GM19328 (cell line): ENCODE results near the gene ADSS1.

Experiments used
- ATAC-seq: cut with Tn5 transposase; IDR thresholded peaks from one replicate; pipeline ENCODE4 v1.9.1; 2021; ENCODE audit warnings: mild to moderate bottlenecking, moderate library complexity; ENCODE audit not compliant: unreplicated experiment

The ADSS1 gene

GRCh38 chr14:104723651-104724406 is at the start of gene ADSS1:
Gene ADSS1 (plus strand): TSS chr14:104724229. CDS start chr14:104724271, 42 bp downstream.
- no peak for ATAC-seq

DNA sequence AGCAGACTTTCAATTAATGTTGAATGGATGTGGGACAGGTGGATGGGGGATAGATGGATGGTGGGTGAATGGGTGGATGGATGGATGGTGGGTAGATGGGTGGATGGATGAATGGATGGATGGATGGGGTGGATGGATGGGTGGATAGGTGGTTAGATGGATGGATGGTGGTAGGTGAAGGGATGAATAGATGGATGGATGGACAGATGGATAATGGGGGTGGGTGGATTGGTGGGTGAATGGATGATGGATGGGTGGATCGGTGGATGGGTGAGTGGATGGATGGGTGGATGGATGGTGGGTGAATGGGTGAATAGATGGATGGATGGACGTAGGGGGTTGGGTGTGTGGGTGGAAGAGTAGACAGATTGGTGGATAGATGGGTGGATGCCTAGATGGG is 48.6 kb upstream of the ADSS1 start:
- no peak for ATAC-seq

GRCh38 chr14:104676130-104676693 is 47.8 kb upstream of the ADSS1 start:
- no peak for ATAC-seq

DNA sequence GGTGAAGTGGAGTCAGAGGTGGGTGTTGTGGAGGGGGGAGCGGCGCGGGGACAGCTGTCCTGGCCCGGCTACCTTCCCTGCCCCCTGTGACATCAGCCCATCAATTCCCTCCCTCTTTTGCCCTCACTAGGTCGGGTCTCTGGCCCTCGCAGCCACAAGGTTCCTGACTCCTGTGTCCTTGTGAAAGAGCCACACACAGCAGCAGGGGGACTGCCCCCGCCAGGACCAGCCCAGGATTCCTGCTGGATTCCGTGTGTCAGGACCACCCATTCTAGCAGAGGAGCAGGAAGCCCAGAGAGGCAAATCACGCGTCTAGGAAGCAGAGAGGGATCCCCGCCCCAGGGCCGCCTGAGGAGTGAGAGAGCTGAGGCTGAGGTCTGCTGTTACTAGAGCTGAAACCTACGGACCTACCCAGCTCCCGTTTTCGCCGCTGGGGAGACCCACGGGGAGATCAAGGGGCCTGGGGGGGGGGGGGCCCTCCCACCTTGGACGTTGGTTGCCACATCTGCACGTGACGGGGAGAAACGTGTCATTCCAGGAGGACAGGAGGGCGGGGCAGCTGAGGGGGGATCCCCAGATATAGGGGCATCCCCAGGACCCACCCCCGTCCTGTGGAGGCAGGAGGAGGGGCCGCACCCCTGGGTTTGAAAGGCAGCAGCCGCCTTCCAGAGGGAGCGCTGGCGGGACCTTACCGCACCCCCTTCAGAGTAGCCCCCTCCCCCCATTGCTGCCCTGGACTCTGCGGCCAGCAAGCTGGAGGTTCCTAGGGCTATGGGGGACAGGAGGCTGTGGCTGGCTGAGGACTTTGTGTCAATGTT is 47.1 kb upstream of the ADSS1 start:
- ATAC-seq, result no peak

DNA sequence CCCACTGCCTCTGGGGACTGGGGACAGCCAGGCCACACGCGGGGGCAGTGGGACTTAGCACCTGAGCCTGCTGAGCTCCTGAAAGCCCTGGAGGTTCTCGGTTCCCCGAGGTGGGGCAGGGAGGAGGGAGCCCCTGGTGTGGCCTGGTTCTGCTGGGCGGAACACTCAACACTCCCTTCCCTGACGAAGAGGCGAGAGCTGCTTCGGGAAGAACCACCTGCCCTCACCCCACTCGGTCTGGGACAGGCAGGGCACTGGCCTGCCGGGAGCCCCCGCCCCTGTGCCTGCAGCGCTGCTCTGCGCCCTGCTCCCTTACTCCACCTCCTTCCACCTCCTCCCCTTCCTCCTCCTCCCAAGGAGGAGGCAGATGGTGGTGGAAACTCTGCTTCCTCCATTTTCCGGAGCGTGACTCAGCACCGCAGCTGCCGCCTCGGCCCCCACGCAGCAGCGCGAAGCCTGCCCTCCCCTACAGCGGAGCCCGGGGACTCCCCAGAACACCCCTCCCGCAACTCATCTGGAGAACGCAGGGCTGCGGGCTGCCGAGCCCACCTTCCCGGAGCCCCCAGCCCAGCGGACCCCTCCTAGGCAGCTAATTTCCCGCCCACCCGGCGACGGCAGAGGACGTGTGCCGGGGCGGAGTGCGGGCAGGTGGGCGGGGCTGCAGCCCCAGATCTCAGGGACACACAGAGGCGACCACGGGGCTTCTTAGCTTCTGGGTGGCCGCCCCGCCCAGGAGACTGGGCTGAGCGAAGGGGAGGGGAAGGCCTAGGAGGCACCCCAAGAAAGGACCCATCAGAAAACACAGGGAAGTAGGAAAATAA is 46.3 kb upstream of the ADSS1 start:
- no peak for ATAC-seq

- ATAC-seq, result no peak
Observed at GRCh38 chr14:104678346-104678745, 45.7 kb upstream of the ADSS1 start.

DNA sequence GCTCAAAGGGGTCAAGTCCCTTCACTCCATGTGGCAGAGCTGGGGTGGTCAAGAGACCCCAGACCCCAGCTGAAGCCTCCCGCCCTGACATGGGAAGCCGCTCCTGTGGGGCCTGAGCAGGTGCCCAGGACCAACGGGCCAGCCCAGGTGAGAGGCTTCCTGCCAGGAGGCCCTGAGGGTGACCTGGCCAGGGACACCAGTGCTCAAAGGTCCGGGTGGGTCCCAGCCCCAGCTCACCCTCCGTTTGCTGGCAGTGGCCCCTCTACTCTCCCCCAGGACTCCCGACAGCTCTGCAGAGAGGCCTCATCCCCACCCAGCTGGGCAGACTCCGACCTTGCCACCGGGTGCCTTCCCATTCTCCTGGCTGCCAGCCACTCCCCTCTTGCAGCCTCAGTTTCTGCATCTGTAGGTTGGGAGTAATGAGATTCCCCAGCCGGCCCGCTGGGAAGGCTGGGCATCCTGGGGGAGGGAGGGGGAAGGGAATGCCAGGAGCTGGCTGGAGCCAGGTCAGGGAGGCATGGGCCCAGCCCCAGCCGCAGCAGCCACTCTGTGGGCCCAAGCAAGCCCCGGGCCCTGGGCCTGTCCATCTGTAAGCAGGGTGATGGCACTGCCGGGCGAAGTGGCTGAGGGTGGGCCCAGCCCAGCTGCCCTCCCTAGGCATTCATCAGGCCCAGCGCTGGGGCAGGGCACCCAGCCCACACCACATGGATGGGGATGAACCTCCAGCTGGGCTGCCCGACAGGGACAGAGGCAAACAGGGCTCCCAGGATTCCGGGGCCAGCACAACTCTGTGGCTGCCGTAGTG is 44.9 kb upstream of the ADSS1 start:
- no peak for ATAC-seq

DNA sequence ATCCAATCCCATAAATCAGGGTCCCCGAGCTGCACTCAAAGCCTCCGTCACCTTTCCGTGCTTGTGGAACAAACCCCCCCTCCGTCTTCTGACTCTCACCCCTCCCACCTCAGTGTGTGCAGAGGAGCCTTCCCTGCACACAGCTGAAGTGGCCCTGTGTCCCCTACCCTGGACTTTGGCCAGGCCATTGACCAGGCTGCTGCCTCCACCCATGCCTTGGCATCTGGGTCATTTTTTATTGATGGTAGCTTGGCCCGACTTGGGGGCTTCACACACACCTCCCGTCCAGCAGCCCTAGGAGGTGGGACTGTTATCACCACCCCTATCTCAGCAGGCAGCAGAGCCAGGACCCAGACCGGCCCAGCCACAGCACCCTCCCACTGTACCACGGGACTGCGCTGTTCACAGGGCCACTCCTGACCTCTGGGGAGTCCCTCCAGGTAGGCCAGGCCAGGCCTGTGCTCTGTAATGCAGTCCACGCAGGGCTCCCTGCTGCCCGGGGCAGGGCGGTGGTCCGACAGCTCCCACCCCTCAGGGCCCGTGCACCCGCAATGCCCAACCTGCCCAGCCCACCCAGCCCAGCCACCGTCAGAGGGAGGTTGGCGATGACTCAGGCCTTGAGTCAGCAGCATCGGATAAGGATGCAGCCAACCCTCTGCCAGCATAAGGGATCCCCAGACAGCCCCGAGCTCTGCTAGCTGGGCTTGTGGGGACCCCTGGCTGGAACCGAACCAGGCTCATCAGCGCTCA is 43.8 kb upstream of the ADSS1 start:
- no peak for ATAC-seq

GRCh38 chr14:104680806-104681688 is 43.0 kb upstream of the ADSS1 start:
- ATAC-seq, result no peak

GRCh38 chr14:104681689-104682074 is 42.3 kb upstream of the ADSS1 start:
- ATAC-seq, result no peak

DNA sequence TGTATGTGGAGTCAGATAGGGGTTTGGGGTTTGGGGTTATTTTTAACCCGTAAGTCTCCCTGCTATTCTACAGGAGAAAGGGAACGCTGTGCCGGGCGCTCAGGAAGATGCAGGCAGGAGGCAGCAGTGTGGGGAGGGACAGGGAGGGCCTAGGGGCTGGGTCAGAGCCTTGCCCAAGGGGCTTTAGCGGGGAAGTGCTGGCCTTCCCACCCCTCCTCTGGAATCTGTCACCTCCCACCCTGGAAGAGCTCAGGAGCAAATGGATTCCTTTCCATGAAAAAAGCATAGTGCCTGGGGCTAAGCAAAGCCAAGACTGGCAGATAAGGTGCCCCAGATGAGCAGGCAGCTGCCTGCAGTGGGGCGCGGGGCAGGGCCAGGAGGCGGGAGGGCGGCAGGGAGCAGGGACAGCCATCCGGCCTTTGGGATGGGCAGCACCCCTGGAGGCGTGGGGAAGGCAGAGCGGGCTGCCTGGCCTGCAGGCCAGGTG is 41.9 kb upstream of the ADSS1 start:
- no peak for ATAC-seq

GRCh38 chr14:104683653-104684448 is 40.2 kb upstream of the ADSS1 start:
- no peak for ATAC-seq

- ATAC-seq, result no peak
Observed at GRCh38 chr14:104684449-104684821, 39.6 kb upstream of the ADSS1 start.

GRCh38 chr14:104685216-104685997 is 38.6 kb upstream of the ADSS1 start:
- ATAC-seq, result no peak

DNA sequence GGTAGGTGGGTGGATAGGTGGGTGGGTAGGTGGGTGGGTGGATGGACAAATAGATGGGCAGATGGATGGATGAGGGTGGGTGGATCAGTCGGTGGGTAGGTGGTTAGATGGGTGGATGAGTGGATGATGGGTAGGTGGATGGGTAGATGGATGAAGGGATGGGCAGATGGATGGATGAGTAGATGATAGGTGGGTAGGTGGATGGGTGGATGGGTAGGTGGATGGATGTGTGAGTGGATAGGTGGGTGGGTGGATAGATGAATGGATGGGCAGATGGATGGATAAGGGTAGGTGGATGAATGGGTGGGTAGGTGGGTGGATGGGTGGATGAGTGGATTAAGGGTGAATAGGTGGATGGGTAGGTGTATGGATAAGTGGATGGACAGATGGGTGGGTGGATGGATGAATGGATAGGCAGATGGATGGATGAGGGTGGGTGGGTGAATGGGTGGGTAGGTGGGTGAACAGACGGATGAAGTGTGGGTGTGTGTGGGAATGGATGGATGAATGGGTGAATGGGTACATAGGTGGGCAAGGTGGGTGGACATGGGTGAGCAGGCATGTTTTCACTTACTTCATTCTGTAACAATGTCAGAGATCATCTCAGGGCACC is 37.9 kb upstream of the ADSS1 start:
- no peak for ATAC-seq
